GM18907 (cell line): ENCODE results near the gene AOPEP.
"Not testable (repeated sequence)": the region's sequence is repeated elsewhere in the genome, so short reads cannot be mapped to it uniquely, and the experiment has no call there.

Source experiments
- ATAC-seq: cut with Tn5 transposase; IDR thresholded peaks from one replicate; pipeline ENCODE4 v1.9.1; 2021; ENCODE audit warnings: mild to moderate bottlenecking, moderate library complexity; ENCODE audit not compliant: unreplicated experiment

Gene AOPEP

DNA sequence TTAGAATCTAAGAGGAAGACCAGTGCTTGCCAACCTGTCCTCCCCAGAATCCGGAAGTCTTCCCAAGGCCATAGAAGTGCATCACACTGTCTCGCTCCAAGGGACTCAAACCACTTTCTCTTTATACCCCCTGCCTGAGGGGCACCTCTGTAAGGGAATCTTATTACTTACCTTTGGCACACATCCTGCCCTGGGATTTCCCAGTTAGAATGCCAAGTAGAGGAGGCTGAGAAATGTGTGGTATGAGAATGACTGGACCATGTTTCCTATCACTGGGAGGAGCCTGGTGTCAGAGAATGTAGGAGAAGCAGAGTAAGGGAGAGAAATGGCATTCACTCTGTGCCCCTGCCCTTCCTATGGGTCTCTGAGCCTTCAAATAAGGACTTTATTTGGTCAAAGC is 85.8 kb downstream of the AOPEP start:
- ATAC-seq = no peak

DNA sequence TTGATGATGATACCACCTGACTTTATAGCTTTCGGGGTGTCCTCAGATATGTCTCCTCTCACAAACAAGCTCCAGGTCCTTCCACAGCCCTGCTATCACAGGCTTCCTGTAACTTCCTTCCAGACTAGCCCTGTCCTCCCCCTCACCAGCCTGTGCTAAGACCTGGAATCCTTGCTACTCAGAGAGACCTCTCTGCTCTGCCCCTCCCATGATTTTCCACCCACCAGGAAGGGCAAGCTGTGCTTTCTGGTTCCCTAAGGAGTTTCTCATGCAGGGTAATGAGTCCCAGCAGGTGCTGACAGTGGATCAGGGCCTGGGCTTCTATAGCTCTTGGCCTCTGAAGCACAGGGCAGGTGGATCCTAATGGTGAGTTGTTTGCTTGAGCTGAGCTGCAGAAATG is 86.9 kb downstream of the AOPEP start:
- ATAC-seq = no peak

DNA sequence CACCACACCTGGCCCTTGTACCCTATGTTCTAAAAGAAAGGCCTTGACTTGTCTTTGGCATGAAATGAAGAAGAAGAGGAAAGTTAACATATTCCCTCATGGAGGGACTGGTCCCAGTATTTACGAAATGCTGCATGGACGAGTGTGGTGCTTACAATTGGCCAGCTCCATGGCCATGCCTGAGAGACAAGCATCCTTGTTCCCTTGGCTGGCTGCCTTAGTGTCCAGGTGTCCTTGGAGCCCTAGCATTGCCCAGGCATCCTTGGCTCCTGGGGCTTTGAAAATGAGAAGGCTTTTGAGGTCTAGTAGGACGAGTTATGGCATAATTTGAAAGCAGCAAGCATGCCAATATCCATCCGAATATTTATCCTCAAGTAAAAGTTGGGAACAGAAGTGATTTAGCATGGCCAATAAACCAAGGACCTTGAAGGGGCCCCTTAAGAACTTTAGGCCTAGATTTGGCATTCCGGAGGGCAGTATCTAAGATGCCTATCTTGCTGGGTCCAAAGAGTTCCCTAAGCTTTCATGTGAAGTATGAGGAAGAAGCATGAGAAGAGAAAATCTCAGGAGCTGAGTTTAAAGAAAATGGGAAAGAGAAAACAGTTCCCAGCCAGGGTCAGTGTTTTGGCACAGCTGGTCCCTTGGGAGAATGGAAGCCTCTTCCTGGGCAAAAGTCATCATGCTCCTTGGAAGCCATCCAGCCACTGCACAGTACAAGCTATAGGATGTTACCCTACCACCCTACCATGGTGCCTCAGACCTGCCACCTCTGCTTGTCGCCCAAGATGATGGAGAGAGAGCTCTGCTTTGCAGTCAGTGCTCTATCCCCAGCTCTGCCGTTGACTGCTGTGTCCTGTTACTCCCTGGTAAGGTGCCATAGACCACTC is 91.0 kb downstream of the AOPEP start:
- ATAC-seq = no peak

DNA sequence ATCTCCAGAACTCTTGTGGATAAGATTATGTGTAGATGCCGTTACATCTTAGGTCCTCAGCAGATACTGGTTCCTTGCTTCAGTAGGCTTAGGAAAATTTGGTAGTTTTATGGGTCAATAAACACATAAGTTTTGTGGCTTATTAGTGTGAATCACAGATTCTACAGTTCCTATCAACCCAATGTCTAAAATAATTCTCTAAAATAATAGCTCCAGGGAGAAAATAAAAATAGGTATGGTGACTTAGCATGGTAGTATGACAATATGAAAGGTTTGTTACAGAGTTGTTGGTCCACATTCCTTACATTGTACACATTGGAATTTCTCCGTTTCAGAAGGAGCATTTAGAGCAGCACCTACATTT is 91.7 kb downstream of the AOPEP start:
- no peak for ATAC-seq

- ATAC-seq = no peak
These were observed 92.7 kb downstream of the AOPEP start for GRCh38 chr9:94819161-94819687.

GRCh38 chr9:94821098-94821887 is 94.8 kb downstream of the AOPEP start:
- peak; percentile 77 for ATAC-seq

GRCh38 chr9:94822273-94822672 is 95.8 kb downstream of the AOPEP start:
- no peak for ATAC-seq

DNA sequence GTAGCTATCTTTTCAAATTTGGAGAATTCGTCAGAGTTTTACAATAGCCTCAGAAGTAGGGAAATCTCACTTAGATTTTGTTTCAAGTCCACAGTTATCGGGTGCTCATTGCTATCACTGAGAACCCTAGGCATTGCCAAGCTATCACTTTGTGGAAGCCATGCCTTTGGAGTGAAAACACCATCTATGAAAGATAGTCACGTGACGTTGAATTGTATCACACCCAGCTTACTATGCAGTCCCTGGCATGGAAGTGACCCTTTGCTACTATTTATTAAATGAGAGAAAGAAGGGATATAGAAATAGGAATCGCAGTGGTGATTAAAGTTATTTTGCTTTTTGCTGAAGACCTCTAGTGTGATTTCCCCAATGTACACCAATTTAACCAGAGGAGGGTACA is 97.2 kb downstream of the AOPEP start:
- no peak for ATAC-seq

GRCh38 chr9:94824411-94824810 is 97.9 kb downstream of the AOPEP start:
- no peak for ATAC-seq

DNA sequence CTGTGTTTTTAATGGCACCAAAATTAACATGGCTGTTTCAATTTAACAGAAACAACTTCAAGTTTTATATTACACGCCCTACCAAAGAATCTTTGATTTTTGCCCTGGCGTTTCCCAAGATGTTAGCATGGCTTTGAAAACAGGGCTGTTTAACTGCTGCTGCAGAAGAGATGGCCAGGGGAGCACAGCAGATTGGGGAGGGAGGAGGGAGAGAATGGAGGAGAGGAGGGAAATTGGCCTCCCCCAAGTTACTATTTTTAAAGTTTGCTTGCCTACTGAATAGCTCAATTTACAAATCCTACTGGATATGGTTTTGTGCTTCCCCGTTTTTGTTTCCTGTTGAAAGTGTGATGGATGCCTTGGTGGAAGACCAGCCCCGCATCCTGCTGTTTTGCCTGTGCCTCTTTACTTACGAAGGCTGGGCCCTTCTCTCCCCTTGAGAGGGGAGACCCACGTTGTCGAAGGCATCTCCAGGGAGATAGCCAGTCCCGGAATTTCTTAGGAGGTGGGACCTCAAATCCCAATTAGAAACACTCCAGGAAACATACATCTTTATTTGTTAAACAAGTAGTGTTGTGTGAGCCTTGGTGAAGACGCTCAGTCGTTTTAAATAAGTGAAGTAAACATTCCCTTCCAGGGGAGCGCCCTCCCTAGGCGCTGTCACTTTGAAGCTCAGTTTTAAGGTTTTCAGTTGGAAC is 98.6 kb downstream of the AOPEP start:
- ATAC-seq = no peak

GRCh38 chr9:94825611-94825958 is 99.1 kb downstream of the AOPEP start:
- ATAC-seq = no peak

DNA sequence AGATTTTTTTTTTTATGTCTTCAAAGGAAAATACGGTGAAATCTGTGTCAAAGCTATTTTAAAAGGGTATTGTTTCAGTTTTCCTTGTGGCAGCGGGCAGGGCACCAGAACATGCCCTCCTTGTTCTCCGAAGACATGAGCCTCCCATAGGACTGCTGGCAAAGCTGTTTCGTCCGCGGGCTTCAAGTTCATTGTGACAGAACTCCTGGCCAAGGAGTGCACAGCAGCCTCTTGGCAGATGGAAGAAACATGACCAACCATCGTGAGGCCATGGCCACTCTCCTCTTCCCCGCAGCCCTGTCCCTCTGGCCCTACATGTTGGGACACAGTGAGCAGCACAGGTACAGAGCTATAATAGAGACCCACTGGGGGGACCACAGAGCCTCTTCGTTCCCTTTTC is 99.5 kb downstream of the AOPEP start:
- no peak for ATAC-seq

GRCh38 chr9:94826644-94827410 is 100.3 kb downstream of the AOPEP start:
- no peak for ATAC-seq

DNA sequence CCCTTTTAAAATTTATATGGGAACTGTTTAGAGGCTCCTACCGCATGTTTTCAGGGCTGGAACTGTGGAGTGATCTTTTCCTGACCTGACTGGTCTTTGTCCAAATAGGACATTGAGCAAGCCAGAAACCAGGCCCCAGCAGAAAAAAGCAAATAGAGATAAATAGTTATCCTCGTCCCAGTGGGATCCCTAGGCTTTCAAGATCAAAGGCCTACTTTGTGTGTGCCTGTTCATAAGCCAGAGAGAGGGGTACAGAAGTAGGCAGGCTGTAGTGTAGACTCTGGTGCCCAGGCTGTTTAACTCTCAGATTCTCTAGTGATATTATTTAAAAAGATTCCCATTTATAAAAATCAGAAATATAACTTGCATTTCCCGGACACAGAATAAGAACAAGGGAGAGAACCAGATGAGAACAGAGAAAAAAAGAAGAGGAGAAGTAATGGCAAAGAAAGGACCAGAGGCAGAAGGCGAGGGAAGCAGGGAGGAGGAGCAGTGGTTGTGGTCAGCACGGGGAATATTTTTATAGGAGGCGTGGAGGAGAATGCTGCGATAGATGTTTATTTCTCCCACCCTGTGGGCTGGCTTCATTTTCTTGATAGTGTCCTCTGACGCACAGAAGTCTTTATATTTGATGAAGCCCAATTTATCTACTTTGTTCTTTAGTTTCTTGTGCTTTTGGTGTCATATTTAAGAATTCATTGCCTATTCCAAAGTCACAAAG is 101.2 kb downstream of the AOPEP start:
- no peak for ATAC-seq

DNA sequence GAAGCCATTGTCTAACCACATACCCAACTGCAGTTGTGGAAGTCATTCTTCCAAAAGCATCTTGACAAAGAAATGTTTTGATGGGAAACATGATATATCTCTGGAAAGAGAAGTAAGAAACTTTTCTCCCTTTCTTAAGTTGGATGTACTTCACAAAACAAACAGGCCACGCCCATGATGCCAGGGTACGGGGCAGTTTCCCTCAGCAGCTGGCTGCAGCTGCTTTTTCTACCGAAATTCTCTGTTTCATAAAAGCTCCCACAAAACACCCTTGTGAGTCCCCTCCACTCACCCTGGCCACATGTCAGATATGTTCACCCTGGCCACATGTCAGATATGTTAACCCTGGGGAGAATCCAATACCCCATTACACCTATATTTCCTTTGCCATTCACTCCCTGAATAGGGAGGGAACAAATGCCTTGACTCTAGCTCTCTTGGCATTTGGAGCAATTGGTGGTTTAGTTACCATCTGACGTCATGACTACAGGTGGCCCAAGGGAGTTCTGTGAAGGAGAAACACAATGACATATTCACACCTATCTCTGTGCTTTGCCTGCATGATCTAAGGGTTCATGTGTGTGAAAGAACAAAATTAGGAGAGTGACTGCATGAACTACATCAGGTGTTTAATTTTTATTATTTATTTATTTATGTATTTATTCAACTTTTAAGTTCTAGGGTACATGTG is 103.0 kb downstream of the AOPEP start:
- ATAC-seq = peak; percentile 50

- ATAC-seq = not testable (repeated sequence)
These were observed 103.6 kb downstream of the AOPEP start for GRCh38 chr9:94830071-94830604.

GRCh38 chr9:94833802-94834201 is 107.3 kb downstream of the AOPEP start:
- ATAC-seq = no peak

DNA sequence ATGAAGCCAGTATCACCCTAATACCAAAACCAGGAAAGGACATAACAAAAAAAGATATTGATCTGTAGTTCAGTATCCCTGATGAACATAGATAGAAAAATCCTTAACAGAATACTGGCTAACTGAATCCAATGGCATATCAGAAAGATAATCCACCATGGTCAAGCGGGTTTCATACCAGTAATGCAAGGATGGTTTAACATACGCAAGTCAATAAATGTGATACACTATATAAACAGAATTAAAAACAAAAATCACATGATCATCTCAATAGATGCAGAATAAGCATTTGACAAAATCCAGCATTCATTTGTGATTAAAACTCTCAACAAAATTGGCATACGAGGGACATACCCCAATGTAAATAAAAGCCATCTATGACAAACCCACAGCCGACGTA is 110.9 kb downstream of the AOPEP start:
- ATAC-seq = no peak

GRCh38 chr9:94839398-94839797 is 112.9 kb downstream of the AOPEP start:
- ATAC-seq = no peak
